ENCODE results near the gene GPR137. TPM values are rescaled to one million over a fixed set of nuclear protein-coding genes. Genes with fewer than 3 reads are reported as not detected.

Gene GPR137
- polyA plus RNA-seq, 1 donor from 2014 or later = 34.1 TPM

DNA sequence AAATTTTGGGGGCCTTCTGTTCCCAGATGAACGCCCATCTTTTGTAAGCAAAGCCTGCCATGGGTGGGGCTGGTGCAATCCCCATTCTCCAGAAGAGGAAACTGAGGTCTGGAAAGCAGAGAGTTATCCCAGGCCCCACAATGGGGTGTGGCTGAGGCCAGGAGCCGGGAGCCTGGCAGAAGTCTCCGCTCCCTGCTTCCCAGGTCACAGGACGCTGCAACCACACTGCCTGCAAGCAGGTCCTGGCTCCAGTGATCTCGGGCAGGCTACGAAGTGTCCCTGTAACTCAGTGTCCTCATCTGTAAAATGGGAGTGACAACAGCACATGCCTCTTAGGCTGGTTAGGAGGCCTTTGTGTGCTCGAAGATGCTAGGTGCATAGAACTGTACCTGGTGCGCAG is 32.6 kb upstream of the GPR137 start:
- H2AFZ ChIP-seq (ENCODE audit: low read depth, low read length) = no peak overlapping the region
- H3K9me3 ChIP-seq (ENCODE audit: low read length) = no peaks in the 10 kb centered on the region
- H3K4me3 ChIP-seq (ENCODE audit: low read length) = no peak overlapping the region
- H3K27me3 ChIP-seq (ENCODE audit: insufficient read depth, low read depth, low read length) = peaks cover 8% of the 10 kb centered on the region
- no peaks in the 10 kb centered on the region for H3K79me2 ChIP-seq (replicated peaks; ENCODE audit: insufficient read depth, low read length)
- TF ChIP-seq RAD21 (conservative IDR thresholded peaks at IDR 0.05) (no peak), TAF1 (IDR thresholded peaks at IDR 0.05; ENCODE audit: low read depth) (no peak), POLR2AphosphoS5 (IDR thresholded peaks at IDR 0.05) (no peak), EP300 (conservative IDR thresholded peaks at IDR 0.05; ENCODE audit: poor library complexity, severe bottlenecking) (no peak), EZH2 (IDR thresholded peaks at IDR 0.05; ENCODE audit: borderline replicate concordance, insufficient read depth, low read length, poor library complexity, severe bottlenecking) (no peak), MXI1 (conservative IDR thresholded peaks at IDR 0.05; ENCODE audit: poor library complexity, severe bottlenecking) (no peak), SMC3 (conservative IDR thresholded peaks at IDR 0.05; ENCODE audit: poor library complexity) (no peak)
- TF ChIP-seq, protein P1, sequence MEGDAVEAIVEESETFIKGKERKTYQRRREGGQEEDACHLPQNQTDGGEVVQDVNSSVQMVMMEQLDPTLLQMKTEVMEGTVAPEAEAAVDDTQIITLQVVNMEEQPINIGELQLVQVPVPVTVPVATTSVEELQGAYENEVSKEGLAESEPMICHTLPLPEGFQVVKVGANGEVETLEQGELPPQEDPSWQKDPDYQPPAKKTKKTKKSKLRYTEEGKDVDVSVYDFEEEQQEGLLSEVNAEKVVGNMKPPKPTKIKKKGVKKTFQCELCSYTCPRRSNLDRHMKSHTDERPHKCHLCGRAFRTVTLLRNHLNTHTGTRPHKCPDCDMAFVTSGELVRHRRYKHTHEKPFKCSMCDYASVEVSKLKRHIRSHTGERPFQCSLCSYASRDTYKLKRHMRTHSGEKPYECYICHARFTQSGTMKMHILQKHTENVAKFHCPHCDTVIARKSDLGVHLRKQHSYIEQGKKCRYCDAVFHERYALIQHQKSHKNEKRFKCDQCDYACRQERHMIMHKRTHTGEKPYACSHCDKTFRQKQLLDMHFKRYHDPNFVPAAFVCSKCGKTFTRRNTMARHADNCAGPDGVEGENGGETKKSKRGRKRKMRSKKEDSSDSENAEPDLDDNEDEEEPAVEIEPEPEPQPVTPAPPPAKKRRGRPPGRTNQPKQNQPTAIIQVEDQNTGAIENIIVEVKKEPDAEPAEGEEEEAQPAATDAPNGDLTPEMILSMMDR (IDR thresholded peaks at IDR 0.05; ENCODE audit: poor library complexity, severe bottlenecking) = no peak
- TF ChIP-seq, protein P2, sequence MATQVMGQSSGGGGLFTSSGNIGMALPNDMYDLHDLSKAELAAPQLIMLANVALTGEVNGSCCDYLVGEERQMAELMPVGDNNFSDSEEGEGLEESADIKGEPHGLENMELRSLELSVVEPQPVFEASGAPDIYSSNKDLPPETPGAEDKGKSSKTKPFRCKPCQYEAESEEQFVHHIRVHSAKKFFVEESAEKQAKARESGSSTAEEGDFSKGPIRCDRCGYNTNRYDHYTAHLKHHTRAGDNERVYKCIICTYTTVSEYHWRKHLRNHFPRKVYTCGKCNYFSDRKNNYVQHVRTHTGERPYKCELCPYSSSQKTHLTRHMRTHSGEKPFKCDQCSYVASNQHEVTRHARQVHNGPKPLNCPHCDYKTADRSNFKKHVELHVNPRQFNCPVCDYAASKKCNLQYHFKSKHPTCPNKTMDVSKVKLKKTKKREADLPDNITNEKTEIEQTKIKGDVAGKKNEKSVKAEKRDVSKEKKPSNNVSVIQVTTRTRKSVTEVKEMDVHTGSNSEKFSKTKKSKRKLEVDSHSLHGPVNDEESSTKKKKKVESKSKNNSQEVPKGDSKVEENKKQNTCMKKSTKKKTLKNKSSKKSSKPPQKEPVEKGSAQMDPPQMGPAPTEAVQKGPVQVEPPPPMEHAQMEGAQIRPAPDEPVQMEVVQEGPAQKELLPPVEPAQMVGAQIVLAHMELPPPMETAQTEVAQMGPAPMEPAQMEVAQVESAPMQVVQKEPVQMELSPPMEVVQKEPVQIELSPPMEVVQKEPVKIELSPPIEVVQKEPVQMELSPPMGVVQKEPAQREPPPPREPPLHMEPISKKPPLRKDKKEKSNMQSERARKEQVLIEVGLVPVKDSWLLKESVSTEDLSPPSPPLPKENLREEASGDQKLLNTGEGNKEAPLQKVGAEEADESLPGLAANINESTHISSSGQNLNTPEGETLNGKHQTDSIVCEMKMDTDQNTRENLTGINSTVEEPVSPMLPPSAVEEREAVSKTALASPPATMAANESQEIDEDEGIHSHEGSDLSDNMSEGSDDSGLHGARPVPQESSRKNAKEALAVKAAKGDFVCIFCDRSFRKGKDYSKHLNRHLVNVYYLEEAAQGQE (IDR thresholded peaks at IDR 0.05; ENCODE audit: borderline replicate concordance) = no peak
- no peak overlapping the region for H3K27ac ChIP-seq (ENCODE audit: low read length)
- no peak overlapping the region for H3K4me2 ChIP-seq (ENCODE audit: low read length)
- no peak overlapping the region for H3K9ac ChIP-seq (ENCODE audit: low read length)
- no peaks in the 10 kb centered on the region for H3K9me2 ChIP-seq (ENCODE audit: insufficient read depth, low read length)
- H3K36me3 ChIP-seq (ENCODE audit: insufficient read depth, low read length) = no peaks in the 10 kb centered on the region
- H4K20me1 ChIP-seq (ENCODE audit: insufficient read depth) = no peaks in the 10 kb centered on the region
- no peaks in the 10 kb centered on the region for H3F3A ChIP-seq (ENCODE audit: insufficient read depth, low read length, poor library complexity, severe bottlenecking)

DNA sequence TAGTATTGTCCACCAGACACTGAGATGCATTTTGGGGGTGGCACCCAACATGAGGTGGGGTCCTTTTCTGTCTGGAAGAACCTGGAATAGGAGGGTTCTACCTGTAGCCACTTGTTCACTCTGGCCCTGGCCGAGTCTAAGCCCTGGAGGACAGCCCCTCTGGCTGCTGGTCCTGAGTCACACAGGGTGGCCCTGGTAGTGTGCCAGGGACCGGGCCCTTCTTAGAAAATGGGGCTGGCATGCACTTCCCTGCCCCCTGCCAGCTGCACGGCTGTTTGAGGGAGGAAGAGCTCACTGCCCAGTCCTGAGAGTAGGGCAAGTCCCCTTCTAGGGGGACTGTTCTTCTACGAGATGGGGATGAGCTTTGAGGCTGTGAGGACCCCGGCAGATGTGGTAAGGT is 32.2 kb upstream of the GPR137 start:
- no peak overlapping the region for H3K4me3 ChIP-seq (ENCODE audit: low read length)
- no peaks in the 10 kb centered on the region for H3K9me2 ChIP-seq (ENCODE audit: insufficient read depth, low read length)
- H4K20me1 ChIP-seq (ENCODE audit: insufficient read depth) = no peaks in the 10 kb centered on the region
- H3K4me2 ChIP-seq (ENCODE audit: low read length) = no peak overlapping the region
- H3K27ac ChIP-seq (ENCODE audit: low read length) = no peak overlapping the region
- no peaks in the 10 kb centered on the region for H3K36me3 ChIP-seq (ENCODE audit: insufficient read depth, low read length)
- no peaks in the 10 kb centered on the region for H3K79me2 ChIP-seq (replicated peaks; ENCODE audit: insufficient read depth, low read length)
- H3K27me3 ChIP-seq (ENCODE audit: insufficient read depth, low read depth, low read length) = peaks cover 8% of the 10 kb centered on the region
- H3K9ac ChIP-seq (ENCODE audit: low read length) = no peak overlapping the region
- no peaks in the 10 kb centered on the region for H3F3A ChIP-seq (ENCODE audit: insufficient read depth, low read length, poor library complexity, severe bottlenecking)
- no peaks in the 10 kb centered on the region for H3K9me3 ChIP-seq (ENCODE audit: low read length)
- no peak for TF ChIP-seq TAF1 (IDR thresholded peaks at IDR 0.05; ENCODE audit: low read depth)
- TF ChIP-seq POLR2AphosphoS5 (IDR thresholded peaks at IDR 0.05) = no peak
- TF ChIP-seq RAD21 (conservative IDR thresholded peaks at IDR 0.05) = no peak
- TF ChIP-seq, protein P1 (IDR thresholded peaks at IDR 0.05; ENCODE audit: poor library complexity, severe bottlenecking) = no peak
- no peak for TF ChIP-seq MXI1 (conservative IDR thresholded peaks at IDR 0.05; ENCODE audit: poor library complexity, severe bottlenecking)
- TF ChIP-seq EZH2 (IDR thresholded peaks at IDR 0.05; ENCODE audit: borderline replicate concordance, insufficient read depth, low read length, poor library complexity, severe bottlenecking) = no peak
- no peak for TF ChIP-seq SMC3 (conservative IDR thresholded peaks at IDR 0.05; ENCODE audit: poor library complexity)
- no peak overlapping the region for H2AFZ ChIP-seq (ENCODE audit: low read depth, low read length)

All from neural cell (in vitro differentiated cells).